Midbrain (tissue), 1 donor: ENCODE measurements around the gene NAMPT.
A peak's percentile ranks its signal among the peaks of the same experiment; 100 is the strongest.

Source experiments
- DNase-seq: peaks from one replicate; lab custom pipeline; 2025; lab: John Stamatoyannopoulos, UW

NAMPT gene

GRCh38 chr7:106273009-106273668, 11.6 kb downstream of the NAMPT start:
- no peak for DNase-seq

- no peak for DNase-seq
Measured at GRCh38 chr7:106270122-106270977, 14.4 kb downstream of the NAMPT start.

- DNase-seq = no peak
Measured at GRCh38 chr7:106269254-106269961, 15.4 kb downstream of the NAMPT start.

GRCh38 chr7:106265133-106265532, 19.6 kb downstream of the NAMPT start:
- DNase-seq = no peak

GRCh38 chr7:106262221-106262881, 22.4 kb downstream of the NAMPT start:
- no peak for DNase-seq

GRCh38 chr7:106260136-106260561, 24.6 kb downstream of the NAMPT start:
- no peak for DNase-seq

GRCh38 chr7:106258789-106259188, 26.0 kb downstream of the NAMPT start:
- DNase-seq = no peak

GRCh38 chr7:106257752-106258151, 27.0 kb downstream of the NAMPT start:
- no peak for DNase-seq

- no peak for DNase-seq
Measured at GRCh38 chr7:106256144-106256543, 28.6 kb downstream of the NAMPT start.

- DNase-seq = no peak
Measured at GRCh38 chr7:106255246-106255645, 29.5 kb downstream of the NAMPT start.

- no peak for DNase-seq
Measured at GRCh38 chr7:106254525-106255116, 30.2 kb downstream of the NAMPT start.

GRCh38 chr7:106252568-106252967, 32.2 kb downstream of the NAMPT start:
- DNase-seq = no peak

GRCh38 chr7:106249488-106249887, 35.3 kb downstream of the NAMPT start:
- no peak for DNase-seq

- DNase-seq = no peak
Measured at GRCh38 chr7:106248600-106248999, 36.2 kb downstream of the NAMPT start.

GRCh38 chr7:106247841-106248240, 36.9 kb downstream of the NAMPT start:
- DNase-seq = no peak

GRCh38 chr7:106246902-106247711, 37.7 kb downstream of the NAMPT start:
- DNase-seq = no peak

GRCh38 chr7:106243893-106244292, 40.9 kb downstream of the NAMPT start:
- no peak for DNase-seq

- peak; percentile 2 for DNase-seq
Measured at GRCh38 chr7:106239406-106239805, 45.4 kb downstream of the NAMPT start.

GRCh38 chr7:106238830-106239229, 46.0 kb downstream of the NAMPT start:
- no peak for DNase-seq

GRCh38 chr7:106236065-106236464, 48.7 kb downstream of the NAMPT start:
- DNase-seq = no peak

- DNase-seq = no peak
Measured at GRCh38 chr7:106234425-106234824, 50.4 kb downstream of the NAMPT start.
